Ureter (tissue), 1 donor: ENCODE results near the gene PCSK4. TPM values are rescaled to one million over a fixed set of nuclear protein-coding genes. Genes with fewer than 3 reads are reported as not detected.

Source experiments
- DNase-seq: peaks from one replicate; pipeline ENCODE4 v3.0.0-alpha.2; 2020; ENCODE audit warnings: low spot score
- total RNA-seq: library from RNA; stranded (reverse); gene quantifications from one replicate; pipeline ENCODE4 v1.2.4, GENCODE V29; 2023
- donor health status: DM: yes; HTN: yes; CAD: no.

The PCSK4 gene
- total RNA-seq, 1 donor from 2014 or later = 4.5 TPM

- no peak for DNase-seq
Measured at GRCh38 chr19:1455336-1456120, 34.6 kb downstream of the PCSK4 start.

GRCh38 chr19:1455002-1455335 is 35.2 kb downstream of the PCSK4 start:
- DNase-seq = no peak

- no peak for DNase-seq
Measured at GRCh38 chr19:1453525-1454364, 36.4 kb downstream of the PCSK4 start.

GRCh38 chr19:1452802-1453524 is 37.2 kb downstream of the PCSK4 start:
- no peak for DNase-seq

- no peak for DNase-seq
Measured at GRCh38 chr19:1451916-1452801, 38.0 kb downstream of the PCSK4 start.

- DNase-seq = no peak
Measured at GRCh38 chr19:1450735-1451731, 39.1 kb downstream of the PCSK4 start.

- no peak for DNase-seq
Measured at GRCh38 chr19:1449467-1450442, 40.4 kb downstream of the PCSK4 start, which contains the start of gene APC2. APC2 (plus strand) TSS chr19:1450121; CDS start chr19:1453002, 2,881 bp downstream.

- DNase-seq = no peak
Measured at GRCh38 chr19:1447944-1448343, 42.2 kb downstream of the PCSK4 start.

- no peak for DNase-seq
Measured at GRCh38 chr19:1447504-1447903, 42.6 kb downstream of the PCSK4 start.

- no peak for DNase-seq
Measured at GRCh38 chr19:1446713-1447481, 43.3 kb downstream of the PCSK4 start.

- DNase-seq = no peak
Measured at GRCh38 chr19:1445932-1446712, 44.0 kb downstream of the PCSK4 start.

GRCh38 chr19:1445185-1445931 is 44.8 kb downstream of the PCSK4 start:
- DNase-seq = peak; percentile 67

- DNase-seq = no peak
Measured at GRCh38 chr19:1441677-1442438, 48.3 kb downstream of the PCSK4 start.

- DNase-seq = no peak
Measured at GRCh38 chr19:1441022-1441426, 49.1 kb downstream of the PCSK4 start.

GRCh38 chr19:1440418-1440801 is 49.7 kb downstream of the PCSK4 start:
- DNase-seq = no peak
